HepG2 (cell line): ENCODE measurements around the gene WDR11. TPM values are rescaled to one million over a fixed set of nuclear protein-coding genes. Genes with fewer than 3 reads are reported as not detected.

ENCODE experiments used
- ATF6 ChIP-seq: sonication (generic); formaldehyde crosslinking; conservative IDR thresholded peaks from 2 replicates; pipeline ENCODE4 v1.4.0; 2020; ENCODE audit warnings: missing genetic modification reagents
- ATF7 ChIP-seq, 2 experiments: fragments of 450-650 bp in 1 of 2; sonication (generic) in 1 of 2; formaldehyde crosslinking in 1 of 2; IDR thresholded peaks; 2 replicates each; pipeline versions ENCODE4 v1.4.0 to v1.6.1; 2016 to 2020; ENCODE audit warnings: antibody characterized with exemption in 1 of 2, mild to moderate bottlenecking in 1 of 2, missing genetic modification reagents in 1 of 2
- CAMTA2 ChIP-seq: sonication (generic); formaldehyde crosslinking; IDR thresholded peaks from 2 replicates; pipeline ENCODE4 v1.4.0; 2020; ENCODE audit warnings: mild to moderate bottlenecking, missing genetic modification reagents, borderline replicate concordance
- CSRNP2 ChIP-seq: sonication (generic); formaldehyde crosslinking; conservative IDR thresholded peaks from 2 replicates; pipeline ENCODE4 v1.8.0; 2022; ENCODE audit warnings: low read depth, missing genetic modification reagents
- ELK4 ChIP-seq: sonication (generic); formaldehyde crosslinking; IDR thresholded peaks from 2 replicates; pipeline ENCODE4 v1.9.0; 2021; ENCODE audit warnings: missing genetic modification reagents, borderline replicate concordance
- FOXJ3 ChIP-seq: sonication (generic); formaldehyde crosslinking; IDR thresholded peaks from 2 replicates; pipeline ENCODE4 v1.4.0; 2020; ENCODE audit warnings: missing genetic modification reagents, mild to moderate bottlenecking, borderline replicate concordance
- HCFC1 ChIP-seq: fragments of 150-350 bp; IDR thresholded peaks from 2 replicates; pipeline ENCODE4 v1.6.1; 2014; ENCODE audit warnings: low read depth, low read length
- MAFF ChIP-seq: IDR thresholded peaks from 2 replicates; pipeline ENCODE4 v1.6.1; 2011; ENCODE audit warnings: low read depth, low read length, improper control_type of control experiment
- MAZ ChIP-seq, 2 experiments: sonication (generic) in 1 of 2; formaldehyde crosslinking in 1 of 2; IDR thresholded peaks; 2 replicates each; pipeline versions ENCODE4 v1.5.0 to v1.6.1; 2012 to 2020; ENCODE audit warnings: low read depth in 2 of 2, mild to moderate bottlenecking in 2 of 2, borderline replicate concordance in 1 of 2, improper control_type of control experiment in 1 of 2, low read length in 1 of 2, missing genetic modification reagents in 1 of 2, moderate library complexity in 1 of 2
- MTA1 ChIP-seq: sonication (generic); formaldehyde crosslinking; IDR thresholded peaks from 2 replicates; pipeline ENCODE4 v1.4.0; 2020; ENCODE audit warnings: missing genetic modification reagents, mild to moderate bottlenecking, borderline replicate concordance
- MTERF4 ChIP-seq: sonication (generic); formaldehyde crosslinking; IDR thresholded peaks from 2 replicates; pipeline ENCODE4 v1.8.0; 2023; ENCODE audit warnings: mild to moderate bottlenecking, missing genetic modification reagents
- MYPOP ChIP-seq: sonication (generic); formaldehyde crosslinking; IDR thresholded peaks from 2 replicates; pipeline ENCODE4 v1.8.1; 2023; ENCODE audit warnings: mild to moderate bottlenecking, moderate library complexity, missing genetic modification reagents
- RARA ChIP-seq: IDR thresholded peaks from 2 replicates; pipeline ENCODE4 v1.6.1; 2016; ENCODE audit warnings: missing genetic modification reagents, missing compliant biosample characterization
- REXO4 ChIP-seq: sonication (generic); formaldehyde crosslinking; IDR thresholded peaks from 2 replicates; pipeline ENCODE4 v1.8.0; 2022; ENCODE audit warnings: missing genetic modification reagents, mild to moderate bottlenecking, borderline replicate concordance
- SOX6 ChIP-seq, 2 experiments: fragments of 450-650 bp in 1 of 2; sonication (generic) in 1 of 2; formaldehyde crosslinking in 1 of 2; IDR thresholded peaks; 2 replicates each; pipeline versions ENCODE4 v1.4.0 to v1.6.1; 2017 to 2020; ENCODE audit warnings: antibody characterized with exemption in 1 of 2, mild to moderate bottlenecking in 1 of 2, missing genetic modification reagents in 1 of 2
- SP140L ChIP-seq: sonication (generic); formaldehyde crosslinking; IDR thresholded peaks from 2 replicates; pipeline ENCODE4 v1.4.0; 2020; ENCODE audit warnings: missing genetic modification reagents, borderline replicate concordance
- TBX2 ChIP-seq: sonication (generic); formaldehyde crosslinking; IDR thresholded peaks from 2 replicates; pipeline ENCODE4 v1.5.0; 2020; ENCODE audit warnings: missing genetic modification reagents, mild to moderate bottlenecking, borderline replicate concordance
- ZNF30 ChIP-seq: sonication (generic); formaldehyde crosslinking; IDR thresholded peaks from 2 replicates; pipeline ENCODE4 v1.5.0; 2020; ENCODE audit warnings: mild to moderate bottlenecking, missing genetic modification reagents
- ZNF672 ChIP-seq: sonication (generic); formaldehyde crosslinking; IDR thresholded peaks from 2 replicates; pipeline ENCODE4 v1.8.1; 2022; ENCODE audit warnings: missing genetic modification reagents
- polyA plus RNA-seq, 8 experiments: library from polyadenylated mRNA; depleted of rRNA in 3 of 8; stranded (reverse) in 7 of 8; unstranded in 1 of 8; fragments of >200 nt; fragmentation: Illumina TruSeq in 4 of 8; extraction: Trizol in 4 of 8; gene quantifications; 2 replicates each; pipeline versions ENCODE4 v1.2.1 to v1.2.3, GENCODE V29; 2011 to 2016; ENCODE audit warnings: low read depth in 4 of 8, missing spikeins in 1 of 8, mixed read lengths in 1 of 8; ENCODE audit not compliant: insufficient read depth in 1 of 8
- total RNA-seq, 5 experiments: library from RNA; depleted of rRNA; stranded (reverse); fragments of >200 nt; fragmentation: Illumina TruSeq; extraction: Trizol; gene quantifications; 2 replicates each; pipeline ENCODE4 v1.2.3, GENCODE V29; 2016; ENCODE audit warnings: low read depth in 1 of 5

Gene WDR11
- total and polyA plus RNA-seq, 2 of the 13 experiments (the other 11 are each of a cell fraction or from before 2014, with no cell fraction given), result 38.0 to 45.2 TPM

- TF ChIP-seq ATF6 (CRISPR knock-in tag) (0 out of 2 replicates have a peak, but pooled peaks have one; percentile 77), MYPOP (CRISPR knock-in tag) (no peak; the same call in 1 of the 2 replicates), TBX2 (peak; percentile 88; the same call in 1 of the 2 replicates), REXO4 (CRISPR knock-in tag) (no peak), SP140L (CRISPR knock-in tag) (no peak; the same call in 1 of the 2 replicates), MAZ (IDR thresholded peaks at IDR 0.05; ENCODE audit: borderline replicate concordance, low read depth, low read length) (peak; percentile 99), MAZ (CRISPR knock-in tag; IDR thresholded peaks at IDR 0.05; ENCODE audit: low read depth) (peak; percentile 91), ZNF672 (CRISPR knock-in tag) (no peak), RARA (peak; percentile 55), HCFC1 (peak; percentile 77), MTERF4 (CRISPR knock-in tag) (no peak), FOXJ3 (CRISPR knock-in tag) (peak; percentile 67; the same call in 1 of the 2 replicates), SOX6 (IDR thresholded peaks at IDR 0.05) (no peak), SOX6 (CRISPR knock-in tag; IDR thresholded peaks at IDR 0.05) (peak; percentile 78), CSRNP2 (CRISPR knock-in tag) (no peak), CAMTA2 (CRISPR knock-in tag) (no peak), ELK4 (0 out of 2 replicates have a peak, but pooled peaks have one; percentile 31), MTA1 (CRISPR knock-in tag) (peak; percentile 79; the same call in 1 of the 2 replicates), MAFF (no peak), ATF7 (IDR thresholded peaks at IDR 0.05) (no peak), ATF7 (CRISPR knock-in tag; IDR thresholded peaks at IDR 0.05) (peak; percentile 37; the same call in 1 of the 2 replicates), ZNF30 (CRISPR knock-in tag) (no peak)
Observed at GRCh38 chr10:120850911-120851865, at the start of gene WDR11 (continued).
